C4-2B (cell line): Measurements from ENCODE around the gene LNPK.

Experiments
- ZFX ChIP-seq: fragments of 450-650 bp; IDR thresholded peaks from 2 replicates; pipeline ENCODE4 v1.6.1; 2017
- TF ChIP-seq, protein P1 (sequence below): fragments of 450-650 bp; conservative IDR thresholded peaks from 2 replicates; pipeline ENCODE4 v1.5.1; 2017; ENCODE audit warnings: mild to moderate bottlenecking

DNA sequence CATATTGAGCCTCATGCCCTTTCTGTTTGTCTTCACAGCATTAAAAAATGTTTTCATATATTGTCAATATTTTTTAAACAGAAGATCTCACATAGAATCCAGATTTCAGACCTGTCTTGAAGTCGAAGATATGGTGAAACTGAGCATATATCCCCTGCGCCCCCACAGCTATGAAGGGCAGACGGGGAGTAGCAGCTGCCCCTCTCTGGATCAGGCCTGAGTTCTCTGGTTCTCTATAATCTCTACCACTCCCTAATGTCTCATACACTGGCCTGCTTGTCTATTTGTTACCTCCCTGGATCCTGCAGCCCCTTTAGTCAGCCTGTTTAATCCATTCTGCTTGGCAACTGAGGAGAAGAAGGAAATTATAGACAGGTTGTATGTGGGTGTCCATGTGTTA, 122.4 kb downstream of the LNPK start:
- TF ChIP-seq, protein P1, sequence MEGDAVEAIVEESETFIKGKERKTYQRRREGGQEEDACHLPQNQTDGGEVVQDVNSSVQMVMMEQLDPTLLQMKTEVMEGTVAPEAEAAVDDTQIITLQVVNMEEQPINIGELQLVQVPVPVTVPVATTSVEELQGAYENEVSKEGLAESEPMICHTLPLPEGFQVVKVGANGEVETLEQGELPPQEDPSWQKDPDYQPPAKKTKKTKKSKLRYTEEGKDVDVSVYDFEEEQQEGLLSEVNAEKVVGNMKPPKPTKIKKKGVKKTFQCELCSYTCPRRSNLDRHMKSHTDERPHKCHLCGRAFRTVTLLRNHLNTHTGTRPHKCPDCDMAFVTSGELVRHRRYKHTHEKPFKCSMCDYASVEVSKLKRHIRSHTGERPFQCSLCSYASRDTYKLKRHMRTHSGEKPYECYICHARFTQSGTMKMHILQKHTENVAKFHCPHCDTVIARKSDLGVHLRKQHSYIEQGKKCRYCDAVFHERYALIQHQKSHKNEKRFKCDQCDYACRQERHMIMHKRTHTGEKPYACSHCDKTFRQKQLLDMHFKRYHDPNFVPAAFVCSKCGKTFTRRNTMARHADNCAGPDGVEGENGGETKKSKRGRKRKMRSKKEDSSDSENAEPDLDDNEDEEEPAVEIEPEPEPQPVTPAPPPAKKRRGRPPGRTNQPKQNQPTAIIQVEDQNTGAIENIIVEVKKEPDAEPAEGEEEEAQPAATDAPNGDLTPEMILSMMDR = no peak
- TF ChIP-seq ZFX = no peak
